Effector memory CD4-positive, alpha-beta T cell (primary cell): ENCODE results near the gene PCGF3.
"Not testable (repeated sequence)": the region's sequence is repeated elsewhere in the genome, so short reads cannot be mapped to it uniquely, and the experiment has no call there.

Experiments used
- DNase-seq, 3 donors: peaks; one replicate each; pipeline ENCODE4 v3.0.0-alpha.2; 2020
- H3K27ac ChIP-seq: 2 replicates; pipeline ENCODE4 v1.7.0; 2013; ENCODE audit warnings: mild to moderate bottlenecking, low read length, moderate library complexity; ENCODE audit not compliant: insufficient read depth, poor library complexity, severe bottlenecking
- H3K27me3 ChIP-seq: replicated peaks from 2 replicates; pipeline ENCODE4 v1.7.0; 2013; ENCODE audit warnings: mild to moderate bottlenecking, low read length; ENCODE audit not compliant: insufficient read depth, control insufficient read depth, poor library complexity, severe bottlenecking
- H3K36me3 ChIP-seq: 2 replicates; pipeline ENCODE4 v1.7.0; 2013; ENCODE audit warnings: mild to moderate bottlenecking, low read length, moderate library complexity; ENCODE audit not compliant: control insufficient read depth, insufficient read depth
- H3K4me1 ChIP-seq: 2 replicates; pipeline ENCODE4 v1.7.0; 2013; ENCODE audit warnings: low read length, mild to moderate bottlenecking; ENCODE audit not compliant: control insufficient read depth, insufficient read depth, poor library complexity, severe bottlenecking
- H3K4me3 ChIP-seq: 2 replicates; pipeline ENCODE4 v1.7.0; 2013; ENCODE audit warnings: low read length, low read depth, mild to moderate bottlenecking; ENCODE audit not compliant: insufficient read depth, poor library complexity, severe bottlenecking
- H3K9me3 ChIP-seq: 2 replicates; pipeline ENCODE4 v1.7.0; 2013; ENCODE audit warnings: mild to moderate bottlenecking, low read length, moderate library complexity; ENCODE audit not compliant: control insufficient read depth

The PCGF3 gene

GRCh38 chr4:726235-726787 lies 20.7 kb downstream of the PCGF3 start:
- no peak for DNase-seq
- H3K4me3 ChIP-seq = no peak overlapping the region
- no peaks in the 10 kb centered on the region for H3K4me1 ChIP-seq
- no peaks in the 10 kb centered on the region for H3K9me3 ChIP-seq
- H3K27me3 ChIP-seq = no peaks in the 10 kb centered on the region
- peaks cover 7% of the 10 kb centered on the region for H3K36me3 ChIP-seq
- no peak overlapping the region for H3K27ac ChIP-seq

- no peak overlapping the region for H3K27ac ChIP-seq
- H3K36me3 ChIP-seq = peaks cover 7% of the 10 kb centered on the region
Measured at GRCh38 chr4:726838-727237, 21.2 kb downstream of the PCGF3 start.

GRCh38 chr4:727576-727975 lies 21.9 kb downstream of the PCGF3 start:
- H3K4me3 ChIP-seq = no peak overlapping the region
- H3K27ac ChIP-seq = no peak overlapping the region

More at GRCh38 chr4:726838-727237, 21.2 kb downstream of the PCGF3 start:
- no peak for DNase-seq
- H3K4me3 ChIP-seq = no peak overlapping the region
- no peaks in the 10 kb centered on the region for H3K4me1 ChIP-seq
- H3K9me3 ChIP-seq = no peaks in the 10 kb centered on the region
- no peaks in the 10 kb centered on the region for H3K27me3 ChIP-seq

GRCh38 chr4:729336-730315 lies 24.0 kb downstream of the PCGF3 start:
- H3K4me1 ChIP-seq = no peaks in the 10 kb centered on the region
- H3K4me3 ChIP-seq = no peak overlapping the region
- no peak for DNase-seq
- H3K36me3 ChIP-seq = peaks cover 26% of the 10 kb centered on the region
- no peaks in the 10 kb centered on the region for H3K9me3 ChIP-seq
- no peak overlapping the region for H3K27ac ChIP-seq
- H3K27me3 ChIP-seq = no peaks in the 10 kb centered on the region

More at GRCh38 chr4:727576-727975, 21.9 kb downstream of the PCGF3 start:
- H3K9me3 ChIP-seq = no peaks in the 10 kb centered on the region
- no peak for DNase-seq
- no peaks in the 10 kb centered on the region for H3K27me3 ChIP-seq
- H3K36me3 ChIP-seq = peaks cover 10% of the 10 kb centered on the region
- no peaks in the 10 kb centered on the region for H3K4me1 ChIP-seq

GRCh38 chr4:730511-730910 lies 24.9 kb downstream of the PCGF3 start:
- Histone ChIP-seq H3K27ac (no peak overlapping the region), H3K4me3 (no peak overlapping the region), H3K27me3 (no peaks in the 10 kb centered on the region), H3K36me3 (peaks cover 31% of the 10 kb centered on the region), H3K4me1 (no peaks in the 10 kb centered on the region), H3K9me3 (no peaks in the 10 kb centered on the region)
- DNase-seq = no peak

- not testable (repeated sequence) for H3K9me3 ChIP-seq, DNase-seq, H3K4me3 ChIP-seq, H3K4me1 ChIP-seq, H3K27ac ChIP-seq, H3K27me3 ChIP-seq
- peaks cover 31% of the 10 kb centered on the region for H3K36me3 ChIP-seq
Measured at GRCh38 chr4:730946-731904, 25.6 kb downstream of the PCGF3 start.

DNA sequence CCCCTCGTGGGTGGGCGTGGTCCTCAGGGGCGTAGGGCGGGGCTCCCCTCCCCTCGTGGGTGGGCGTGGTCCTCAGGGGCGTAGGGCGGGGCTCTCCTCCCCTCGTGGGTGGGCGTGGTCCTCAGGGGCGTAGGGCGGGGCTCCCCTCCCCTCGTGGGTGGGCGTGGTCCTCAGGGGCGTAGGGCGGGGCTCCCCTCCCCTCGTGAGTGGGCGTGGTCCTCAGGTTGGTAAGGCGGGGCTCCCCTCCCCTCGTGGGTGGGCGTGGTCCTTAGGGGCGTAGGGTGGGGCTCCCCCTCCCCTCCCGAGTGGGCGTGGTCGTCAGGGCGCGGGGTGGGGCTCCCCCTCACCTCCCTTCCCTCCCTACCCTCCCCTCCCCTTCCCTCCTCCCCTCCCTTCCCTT lies 26.3 kb downstream of the PCGF3 start:
- peaks cover 31% of the 10 kb centered on the region for H3K36me3 ChIP-seq
- H3K27ac ChIP-seq, H3K4me3 ChIP-seq, DNase-seq, H3K9me3 ChIP-seq, H3K4me1 ChIP-seq, H3K27me3 ChIP-seq: not testable (repeated sequence)

DNA sequence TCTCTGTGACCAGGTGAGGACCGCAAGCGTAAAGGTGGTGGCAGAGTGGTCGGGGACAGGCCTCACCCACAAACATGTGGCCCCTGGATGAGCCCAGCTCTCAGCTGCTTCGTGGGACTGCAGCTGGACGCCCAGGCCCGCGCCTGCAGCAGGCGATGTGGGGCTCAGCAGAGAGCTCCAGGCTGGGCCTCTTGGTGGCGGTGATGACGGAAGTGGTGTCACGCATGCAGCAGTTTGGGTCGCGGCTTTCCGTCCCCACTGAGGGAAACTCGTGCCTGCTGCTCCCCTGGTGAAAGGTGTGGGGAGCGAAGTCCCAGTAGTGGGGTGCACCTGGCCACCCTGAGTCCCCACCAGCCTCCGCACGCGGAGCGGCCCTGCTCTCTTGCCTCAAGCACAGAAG lies 26.9 kb downstream of the PCGF3 start:
- Histone ChIP-seq H3K27ac (no peak overlapping the region), H3K36me3 (peaks cover 31% of the 10 kb centered on the region), H3K4me1 (no peaks in the 10 kb centered on the region), H3K4me3 (no peak overlapping the region), H3K27me3 (no peaks in the 10 kb centered on the region), H3K9me3 (no peaks in the 10 kb centered on the region)
- DNase-seq = no peak

GRCh38 chr4:732911-733630 lies 27.4 kb downstream of the PCGF3 start:
- no peaks in the 10 kb centered on the region for H3K27me3 ChIP-seq
- H3K36me3 ChIP-seq = peaks cover 37% of the 10 kb centered on the region
- no peaks in the 10 kb centered on the region for H3K9me3 ChIP-seq
- no peak overlapping the region for H3K4me3 ChIP-seq
- no peak for DNase-seq
- H3K4me1 ChIP-seq = no peaks in the 10 kb centered on the region
- no peak overlapping the region for H3K27ac ChIP-seq
